Activated T-cell treated with anti-CD3 and anti-CD28 coated beads, Interleukin-2, amount 50 U/mL, for 48 hours (primary cell): Measurements from ENCODE around the gene BCLAF1.
"Not testable (repeated sequence)": the region's sequence is repeated elsewhere in the genome, so short reads cannot be mapped to it uniquely, and the experiment has no call there.

Experiments used
- DNase-seq, 2 experiments: peaks; one replicate each; pipeline ENCODE4 v3.0.0-alpha.2; 2020

Gene BCLAF1

DNA sequence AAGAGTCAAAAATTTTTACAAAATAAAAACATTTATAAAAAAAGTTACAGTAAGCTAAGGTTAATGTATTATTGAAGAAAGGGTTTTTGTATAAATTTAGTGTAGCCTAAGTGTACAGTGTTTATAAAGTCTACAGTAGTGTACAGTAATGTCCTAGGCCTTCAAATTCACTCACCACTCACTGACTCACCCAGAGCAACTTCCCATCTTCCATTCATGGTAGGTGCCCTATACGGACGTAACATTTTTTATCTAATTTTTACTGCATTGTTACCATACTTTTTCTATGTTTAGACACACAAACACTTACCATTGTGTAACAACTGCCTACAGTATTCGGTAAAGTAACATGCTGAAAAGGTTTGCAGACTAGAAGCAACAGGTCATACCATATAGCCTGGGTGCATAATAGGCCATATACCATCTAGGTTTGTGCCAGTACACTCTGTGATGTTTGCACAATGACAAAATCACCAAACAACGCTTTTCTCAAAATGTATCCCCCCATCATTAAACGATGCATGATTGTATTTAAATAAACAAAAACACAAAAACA is 45.5 kb downstream of the BCLAF1 start:
- no peak for DNase-seq

DNA sequence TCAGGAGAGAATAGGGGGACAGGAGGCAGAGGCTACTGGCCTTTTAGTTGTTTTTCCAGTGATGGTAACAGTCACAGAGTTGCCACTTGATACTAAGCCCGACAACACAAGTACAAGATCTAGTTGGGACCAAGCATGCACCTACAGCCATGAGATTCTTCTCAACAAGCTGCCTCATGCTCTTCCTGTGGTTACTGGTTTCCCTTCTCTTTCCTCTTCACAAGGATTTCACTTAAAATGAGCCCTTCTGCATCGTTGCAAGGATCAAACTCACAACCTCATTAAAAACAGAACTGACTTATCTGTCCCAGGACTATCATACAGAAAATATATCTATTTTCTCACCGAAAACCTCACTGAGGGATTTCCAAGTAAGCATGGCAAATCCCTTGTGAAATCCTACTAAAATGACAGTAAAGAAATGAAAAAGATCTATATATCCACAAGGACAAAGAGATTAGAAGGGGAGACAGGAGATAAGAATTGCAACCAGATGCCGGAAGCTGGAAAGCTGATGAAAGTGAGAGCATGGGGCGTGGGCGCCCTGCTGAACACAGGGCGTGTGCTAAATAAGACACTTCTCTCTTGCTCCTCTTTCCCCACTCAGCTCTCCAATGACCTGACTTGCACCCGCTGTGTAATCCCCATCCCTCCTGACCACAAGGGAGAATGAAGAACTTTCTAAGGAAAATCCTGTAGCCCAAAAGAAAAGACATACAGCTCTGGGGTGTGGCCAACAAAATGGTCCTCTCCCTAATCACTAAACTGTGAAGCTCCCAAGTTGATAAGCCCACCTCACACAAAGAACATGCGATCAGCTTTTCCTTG is 53.0 kb downstream of the BCLAF1 start:
- DNase-seq = no peak

DNA sequence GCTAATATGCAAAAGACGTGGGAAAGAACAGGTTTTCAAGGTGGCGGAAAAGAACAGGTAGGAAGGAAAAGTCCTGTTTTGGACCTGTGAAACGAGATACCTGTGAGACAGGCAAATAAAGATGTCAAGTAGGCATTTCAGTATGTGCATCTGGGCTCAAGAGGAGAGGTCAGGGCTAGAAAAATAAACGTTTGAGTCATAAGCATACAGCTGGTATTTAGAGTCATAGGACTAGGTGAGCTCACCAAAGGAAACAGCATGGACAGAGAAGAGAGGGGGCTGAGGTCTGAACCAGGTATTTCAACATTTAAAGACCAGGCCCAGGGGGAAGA is 54.4 kb downstream of the BCLAF1 start:
- DNase-seq = no peak

DNA sequence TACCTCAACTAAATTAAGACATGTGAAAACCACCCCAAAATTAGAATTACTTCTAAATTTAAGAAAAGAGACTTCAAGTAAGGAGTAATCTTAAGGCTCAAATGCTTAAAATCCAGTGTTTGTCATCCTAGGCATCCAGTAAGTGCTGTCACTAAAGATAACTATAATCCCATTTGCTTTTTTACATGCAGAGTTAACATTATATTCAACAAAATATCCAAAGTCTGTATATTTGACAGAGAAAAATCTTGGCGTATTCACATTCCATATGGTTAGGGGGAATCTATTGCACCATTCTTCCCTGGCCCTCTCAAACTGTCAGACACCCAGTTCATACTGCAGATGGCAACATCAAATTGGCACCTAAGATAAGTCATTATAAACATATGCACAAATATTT is 56.9 kb downstream of the BCLAF1 start:
- no peak for DNase-seq

DNA sequence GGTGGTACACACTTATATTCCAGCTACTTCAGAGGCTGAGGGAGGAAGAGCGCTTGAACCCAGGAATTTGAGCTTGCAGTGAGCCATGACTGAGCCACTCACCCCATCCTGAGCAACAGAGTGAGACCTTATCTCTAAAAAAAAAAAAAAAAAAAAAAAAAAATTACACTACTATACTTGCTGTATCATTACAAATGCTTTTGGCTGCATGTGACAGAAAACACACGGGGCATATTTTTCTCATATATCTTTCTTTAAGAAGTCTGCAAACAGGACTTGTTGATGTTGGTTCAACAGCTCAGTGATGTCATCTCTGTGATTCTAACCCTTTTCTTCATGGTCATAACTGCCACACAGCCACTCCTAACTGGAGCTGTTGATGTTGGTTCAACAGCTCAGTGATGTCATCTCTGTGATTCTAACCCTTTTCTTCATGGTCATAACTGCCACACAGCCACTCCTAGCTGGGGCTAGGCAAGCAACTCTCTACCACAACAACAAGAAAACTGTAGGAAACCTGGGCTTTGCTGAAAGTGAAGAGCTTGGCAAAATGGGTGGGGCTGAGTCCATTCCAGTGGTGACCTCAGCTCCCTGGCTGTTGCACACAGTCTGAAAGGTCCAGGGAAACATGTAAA is 59.3 kb downstream of the BCLAF1 start:
- DNase-seq = no peak

DNA sequence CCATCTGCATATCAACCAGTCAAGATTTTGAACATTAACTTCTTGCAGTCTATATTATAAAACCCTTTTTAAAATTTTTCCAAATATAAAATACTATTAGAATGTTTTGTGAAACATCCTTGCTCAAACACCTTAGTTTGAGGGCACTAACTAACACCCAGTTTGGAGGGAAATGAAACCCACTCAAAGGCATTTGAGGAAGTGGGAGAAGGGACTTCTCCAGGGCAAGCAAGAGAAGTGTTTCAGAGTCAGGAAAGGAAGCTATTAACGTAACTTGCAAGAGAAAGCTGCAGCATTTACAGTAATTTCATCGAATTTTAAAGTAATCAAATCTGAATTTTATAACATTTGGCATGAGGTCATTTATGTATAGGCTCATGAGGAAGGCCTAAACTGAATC is 60.8 kb downstream of the BCLAF1 start:
- no peak for DNase-seq

DNA sequence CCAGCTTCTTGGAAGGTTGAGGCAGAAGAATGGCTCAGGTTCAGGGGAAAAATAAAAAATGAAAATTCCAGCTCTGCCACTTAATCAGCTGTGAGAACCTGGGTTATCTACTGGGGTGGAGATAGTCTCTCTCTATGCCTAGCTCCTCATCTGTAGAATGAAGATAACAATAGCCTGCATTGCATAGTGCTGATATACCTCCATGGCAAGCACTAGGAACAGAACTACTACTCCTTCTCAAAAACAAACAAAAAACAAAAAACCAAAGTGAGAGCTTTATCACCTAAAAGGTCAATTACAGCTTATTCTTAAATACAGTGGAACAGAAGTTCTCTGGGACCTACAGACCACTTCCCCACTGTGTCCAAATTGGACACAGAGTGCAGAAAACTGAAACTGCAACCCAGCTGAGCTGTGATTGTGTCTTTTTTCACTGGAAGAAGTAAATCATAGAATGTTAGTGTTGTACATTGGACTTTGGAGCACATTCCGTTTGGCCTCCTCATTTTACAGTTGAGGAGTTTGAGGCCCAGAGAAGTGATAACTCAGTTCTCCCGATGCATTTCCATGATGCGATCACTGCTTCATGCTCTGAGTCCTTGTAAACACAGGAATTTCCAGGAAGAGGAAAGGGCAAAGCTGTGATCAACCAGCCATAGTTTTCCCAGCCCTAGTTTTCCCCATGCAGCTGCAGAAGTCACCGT is 62.8 kb downstream of the BCLAF1 start:
- DNase-seq = no peak

DNA sequence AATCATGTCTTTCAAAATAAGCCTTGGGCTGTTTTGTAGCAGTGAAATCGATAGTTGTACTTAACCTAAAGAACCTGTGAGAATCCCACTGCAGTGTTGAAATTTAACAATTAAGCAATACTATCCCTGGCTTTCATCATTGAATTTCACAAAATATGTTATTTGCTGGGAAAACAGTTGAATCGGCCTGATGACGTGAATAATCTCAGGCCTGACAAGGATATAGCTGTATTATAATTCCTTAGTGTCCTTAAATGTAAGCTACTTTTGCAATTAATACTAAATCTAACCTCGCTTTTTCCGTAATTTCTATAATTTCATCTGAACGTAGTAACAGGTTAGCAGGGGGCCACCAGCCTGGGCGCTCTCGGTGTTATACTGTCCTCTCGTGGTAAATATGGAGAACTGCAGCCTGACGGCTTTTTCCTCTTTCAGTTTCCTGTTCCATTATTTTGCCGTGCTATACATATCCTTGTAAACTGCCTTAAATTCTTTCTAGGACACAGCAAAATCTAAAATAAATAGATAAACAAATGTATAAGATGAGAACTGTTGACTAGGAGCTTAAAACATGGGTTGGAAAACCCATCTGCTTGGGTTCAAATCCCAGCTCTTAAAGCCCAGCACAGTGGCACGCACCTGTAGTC is 63.5 kb downstream of the BCLAF1 start:
- peak; percentile 51 to 68 for DNase-seq

DNA sequence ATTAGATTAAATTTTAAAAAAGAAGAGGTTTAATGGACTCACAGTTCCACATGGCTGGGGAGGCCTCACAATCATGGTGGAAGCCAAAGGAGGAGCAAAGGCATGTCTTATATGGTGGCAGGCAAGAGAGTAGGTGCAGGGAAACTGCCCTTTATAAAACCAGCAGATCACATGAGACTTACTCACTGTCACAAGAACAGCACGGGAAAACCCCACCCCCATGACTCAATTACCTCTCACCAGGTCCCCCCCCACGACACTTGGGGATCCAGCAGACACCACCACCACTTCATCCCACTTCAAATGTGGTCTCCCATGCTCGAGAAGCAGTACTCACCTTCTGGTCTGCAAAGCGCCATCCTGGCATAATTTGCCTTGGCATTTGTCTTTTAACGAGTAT is 64.2 kb downstream of the BCLAF1 start:
- DNase-seq = peak; percentile 43

DNA sequence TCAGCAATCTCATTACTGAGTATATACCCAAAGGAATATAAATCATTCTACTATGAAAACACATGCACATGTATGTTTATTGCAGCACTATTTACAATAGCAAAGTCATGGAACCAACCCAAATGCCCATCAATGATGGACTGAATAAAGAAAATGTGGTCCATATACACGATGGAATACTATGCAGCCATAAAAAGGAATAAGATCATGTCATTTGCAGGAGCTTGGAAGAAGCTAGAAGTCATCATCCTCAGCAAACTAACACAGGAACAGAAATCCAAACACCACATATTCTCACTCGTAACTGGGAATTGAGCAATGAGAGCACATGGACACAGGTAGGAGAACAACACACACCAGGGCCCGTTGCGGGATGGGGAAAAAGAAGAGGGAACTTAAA is 64.7 kb downstream of the BCLAF1 start:
- not testable (repeated sequence) for DNase-seq

DNA sequence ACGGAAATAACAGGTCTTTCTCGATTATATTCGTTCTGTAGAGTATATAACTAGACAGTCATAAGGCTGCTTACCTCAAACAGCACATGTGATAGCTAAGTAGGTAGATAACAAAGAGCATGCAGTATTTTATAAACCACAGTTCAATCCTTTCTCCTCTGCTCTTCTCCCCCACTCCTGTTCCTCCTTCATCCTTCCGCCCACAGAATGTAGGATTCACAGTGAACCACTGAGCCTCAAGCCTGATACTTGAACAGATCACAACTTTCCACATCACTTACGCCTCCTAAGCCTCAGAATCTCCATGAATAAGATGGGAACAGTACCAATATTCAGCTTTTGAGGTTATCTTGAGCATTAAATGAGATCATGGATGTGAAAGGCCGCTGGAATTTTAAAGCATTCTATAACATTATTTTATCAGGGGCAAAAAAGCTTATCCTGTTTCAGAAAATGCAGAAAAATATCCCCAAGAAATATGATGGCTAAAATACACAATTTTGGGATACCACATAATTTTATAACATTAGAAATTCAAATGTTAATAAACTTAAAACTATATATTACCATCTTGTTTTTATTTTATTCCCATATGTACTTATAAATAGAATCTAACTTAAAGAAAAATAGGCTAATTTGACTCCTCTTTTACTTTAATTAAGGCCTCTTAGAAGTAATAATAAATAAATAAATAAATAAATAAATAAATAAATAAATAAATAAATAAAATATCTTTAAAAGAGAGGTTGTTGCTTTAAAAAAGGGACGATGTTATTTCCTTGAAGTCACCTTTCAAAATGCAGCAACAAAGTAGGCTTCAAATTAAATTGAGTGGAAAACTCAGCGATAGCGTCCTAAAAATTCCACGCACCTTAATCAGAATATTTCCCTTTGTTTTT is 72.9 kb downstream of the BCLAF1 start:
- no peak for DNase-seq

DNA sequence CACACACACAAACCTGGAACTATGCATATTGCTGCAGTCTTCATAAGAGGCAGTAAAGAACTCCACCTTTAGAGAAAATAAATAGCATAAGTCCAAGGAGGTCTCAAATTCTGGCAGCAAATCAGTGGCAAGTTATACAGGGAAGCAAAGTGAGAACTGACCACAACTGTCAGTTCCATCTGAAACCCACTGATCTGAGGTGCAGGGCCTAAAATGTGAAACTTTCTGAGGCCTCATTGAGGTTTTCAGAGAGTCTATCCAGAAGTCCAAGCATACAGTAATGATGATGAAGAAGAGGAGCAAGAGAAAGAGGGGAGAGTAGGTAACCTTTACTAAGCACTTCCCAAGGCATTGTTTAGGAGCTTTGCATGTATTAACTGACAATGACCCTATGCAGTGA is 75.8 kb downstream of the BCLAF1 start:
- no peak for DNase-seq

DNA sequence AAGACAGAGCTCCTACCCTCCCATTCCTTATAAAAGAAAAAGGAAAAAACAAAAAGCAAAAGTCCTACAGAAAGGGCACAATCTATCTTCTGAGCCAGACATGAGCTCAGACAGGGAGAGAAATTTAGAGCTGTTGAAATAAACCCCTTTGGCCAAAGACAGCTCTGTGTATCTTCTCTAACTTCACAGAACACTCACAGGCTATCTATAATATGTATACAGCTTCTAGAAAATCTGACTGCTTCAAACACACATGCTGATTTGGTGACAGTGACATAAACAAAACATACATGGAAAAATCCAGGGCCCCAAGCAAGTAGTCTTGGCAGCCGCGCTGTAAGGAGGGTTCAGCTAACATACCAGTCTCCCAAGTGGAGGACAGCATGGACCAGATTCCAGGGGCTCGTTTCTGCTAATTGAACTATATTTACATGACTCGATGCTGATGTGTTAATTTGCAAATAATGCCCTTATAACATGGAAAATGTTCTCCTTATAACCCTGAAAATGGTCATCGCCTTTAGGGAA is 76.6 kb downstream of the BCLAF1 start:
- no peak for DNase-seq

DNA sequence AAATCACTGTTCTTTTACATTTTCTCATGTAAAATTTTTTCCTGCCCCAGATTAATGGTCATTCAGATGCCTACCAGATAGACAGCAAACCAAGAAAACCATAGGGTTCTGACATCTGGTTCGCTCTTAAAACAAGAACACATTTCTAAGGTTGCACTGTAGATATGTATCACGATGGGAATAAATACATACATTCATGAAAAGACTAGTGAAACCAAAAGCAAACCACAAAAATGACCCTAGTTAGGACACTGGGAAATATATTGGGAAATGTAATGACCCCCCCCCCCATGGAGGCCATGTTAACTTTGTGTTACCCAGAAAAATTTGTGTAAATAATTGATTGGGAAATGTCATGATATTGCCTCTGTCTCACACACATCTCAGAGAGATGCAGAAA is 77.0 kb downstream of the BCLAF1 start:
- DNase-seq = no peak

DNA sequence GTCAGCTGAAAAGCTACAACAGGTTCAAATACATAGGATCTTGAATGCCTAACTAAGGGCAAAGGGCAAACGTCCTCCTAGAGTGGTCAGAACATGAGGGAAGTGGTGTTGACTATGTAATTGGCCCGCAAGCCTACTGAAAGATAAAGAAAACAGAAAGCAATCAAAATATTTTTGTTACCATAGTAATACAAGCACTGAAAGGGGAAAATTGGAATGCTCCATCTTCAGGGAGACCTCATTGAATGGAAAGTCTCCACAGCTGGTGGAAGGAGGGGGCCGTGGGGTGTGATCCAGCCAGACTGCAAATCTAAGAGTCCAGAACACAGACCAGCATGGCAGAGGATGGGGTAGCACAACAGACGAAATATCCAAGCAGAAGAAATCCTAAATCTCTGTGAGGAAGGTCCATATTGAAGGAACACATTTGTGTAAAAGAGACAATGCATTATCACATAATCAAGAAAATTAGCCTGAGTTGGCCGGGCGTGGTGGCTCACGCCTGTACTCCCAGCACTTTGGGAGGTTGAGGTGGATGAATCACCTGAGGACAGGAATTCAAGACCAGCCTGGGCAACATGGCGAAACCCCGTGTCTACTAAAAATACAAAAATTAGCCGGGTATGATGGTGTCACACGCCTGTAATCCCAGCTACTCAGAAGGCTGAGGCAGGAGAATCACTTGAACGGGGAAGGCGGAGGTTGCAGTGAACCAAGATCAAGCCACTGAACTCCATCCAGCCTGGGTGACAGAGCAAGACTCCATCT is 79.1 kb downstream of the BCLAF1 start:
- DNase-seq = no peak

DNA sequence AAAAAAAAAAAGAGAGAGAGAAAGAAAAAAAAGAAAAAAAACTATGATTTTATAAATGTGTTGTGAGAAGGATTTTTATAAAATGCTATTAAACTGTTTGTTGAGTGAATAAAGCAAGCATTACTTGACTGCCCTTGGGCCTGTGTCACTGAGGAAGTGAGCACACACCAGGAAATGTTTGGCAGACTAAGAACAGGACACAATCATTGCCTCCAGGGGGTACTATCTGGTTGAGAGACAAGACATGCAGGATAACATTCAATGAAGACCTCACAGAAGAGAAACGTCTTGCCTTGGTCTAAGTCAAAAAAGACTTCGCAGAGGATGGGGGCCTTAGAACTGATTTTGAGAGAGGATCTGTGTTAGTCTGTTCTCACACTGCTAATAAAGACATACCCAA is 80.2 kb downstream of the BCLAF1 start:
- no peak for DNase-seq

DNA sequence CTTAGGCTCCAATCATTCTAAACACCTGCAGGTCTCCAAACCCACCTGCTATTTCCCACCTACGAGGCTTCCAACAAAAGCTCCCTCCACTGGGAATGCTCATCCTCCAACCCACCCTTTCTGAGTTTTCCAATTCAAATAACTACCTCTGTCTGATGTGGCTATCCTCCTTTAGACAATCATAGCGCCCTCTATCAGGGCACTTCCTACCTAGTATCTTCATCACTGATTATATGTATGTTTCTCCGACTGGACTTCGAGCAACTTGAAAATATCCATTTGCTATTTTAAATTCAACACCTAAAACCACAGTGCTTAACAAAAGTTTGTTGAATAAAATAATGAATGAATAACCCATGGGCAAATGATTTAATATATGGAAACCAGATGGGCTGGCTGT is 80.9 kb downstream of the BCLAF1 start:
- DNase-seq = no peak
